MCF 10A (cell line): ENCODE measurements around the gene RTN4R. TPM values are rescaled to one million over a fixed set of nuclear protein-coding genes. Genes with fewer than 3 reads are reported as not detected.
"Not testable (repeated sequence)": the region's sequence is repeated elsewhere in the genome, so short reads cannot be mapped to it uniquely, and the experiment has no call there.

Experiments used
- BruUV-seq: library from RNA; stranded (reverse); fragments of 400-500 nt; replicated peaks from 2 replicates; lab custom pipeline; 2021; lab: Mats Ljungman, UMichigan
- CTCF ChIA-PET: fragments of 300-600 bp; sonication (Branson Sonifier 250); formaldehyde crosslinking; extraction: SDS; loops from one replicate; lab custom pipeline; 2021; ENCODE audit warnings: antibody characterized with exemption, inconsistent platforms; lab: Yijun Ruan, JAX
- POLR2A ChIA-PET: fragments of 300-600, 350-650 bp; sonication (Branson Sonifier 250); formaldehyde crosslinking; extraction: SDS; loops from one replicate; lab custom pipeline; 2020; ENCODE audit warnings: antibody characterized with exemption, inconsistent platforms; lab: Yijun Ruan, JAX
- DNase-seq: peaks from one replicate; pipeline ENCODE4 v3.0.0-alpha.2; 2018; ENCODE audit not compliant: unreplicated experiment
- H3K27ac Mint-ChIP-seq: one replicate; pipeline ENCODE4 v1.8.0; 2022; ENCODE audit warnings: mild to moderate bottlenecking, low read depth, mixed read lengths; ENCODE audit not compliant: unreplicated experiment
- H3K27me3 Mint-ChIP-seq: one replicate; pipeline ENCODE4 v1.8.0; 2022; ENCODE audit warnings: mixed read lengths; ENCODE audit not compliant: insufficient read depth, unreplicated experiment
- H3K36me3 Mint-ChIP-seq: one replicate; pipeline ENCODE4 v1.8.0; 2022; ENCODE audit warnings: mild to moderate bottlenecking, moderate library complexity, mixed read lengths; ENCODE audit not compliant: insufficient read depth, unreplicated experiment
- H3K4me1 Mint-ChIP-seq: one replicate; pipeline ENCODE4 v1.8.0; 2022; ENCODE audit warnings: mixed read lengths; ENCODE audit not compliant: insufficient read depth, unreplicated experiment
- H3K4me3 Mint-ChIP-seq: one replicate; pipeline ENCODE4 v1.8.0; 2022; ENCODE audit warnings: mild to moderate bottlenecking, moderate library complexity, mixed read lengths; ENCODE audit not compliant: unreplicated experiment
- H3K9me3 Mint-ChIP-seq: one replicate; pipeline ENCODE4 v1.8.0; 2022; ENCODE audit warnings: mixed read lengths; ENCODE audit not compliant: unreplicated experiment
- intact Hi-C: fragments of 100-400 bp; cut with micrococcal nuclease; formaldehyde crosslinking; loops from 2 replicates; pipeline ENCODE4 v1.14.1; 2022
- total RNA-seq: library from RNA; stranded (reverse); gene quantifications from 2 replicates; pipeline ENCODE4 v1.2.3, GENCODE V29; 2022
- TF ChIP-seq, protein P1 (sequence below): fragments of 200-600 bp; IDR thresholded peaks from one replicate; pipeline ENCODE4 v1.8.0; 2022; ENCODE audit warnings: antibody characterized with exemption, mild to moderate bottlenecking; ENCODE audit not compliant: unreplicated experiment

Gene RTN4R
- total RNA-seq, 1 experiment from 2014 or later = 2.7 TPM

DNA sequence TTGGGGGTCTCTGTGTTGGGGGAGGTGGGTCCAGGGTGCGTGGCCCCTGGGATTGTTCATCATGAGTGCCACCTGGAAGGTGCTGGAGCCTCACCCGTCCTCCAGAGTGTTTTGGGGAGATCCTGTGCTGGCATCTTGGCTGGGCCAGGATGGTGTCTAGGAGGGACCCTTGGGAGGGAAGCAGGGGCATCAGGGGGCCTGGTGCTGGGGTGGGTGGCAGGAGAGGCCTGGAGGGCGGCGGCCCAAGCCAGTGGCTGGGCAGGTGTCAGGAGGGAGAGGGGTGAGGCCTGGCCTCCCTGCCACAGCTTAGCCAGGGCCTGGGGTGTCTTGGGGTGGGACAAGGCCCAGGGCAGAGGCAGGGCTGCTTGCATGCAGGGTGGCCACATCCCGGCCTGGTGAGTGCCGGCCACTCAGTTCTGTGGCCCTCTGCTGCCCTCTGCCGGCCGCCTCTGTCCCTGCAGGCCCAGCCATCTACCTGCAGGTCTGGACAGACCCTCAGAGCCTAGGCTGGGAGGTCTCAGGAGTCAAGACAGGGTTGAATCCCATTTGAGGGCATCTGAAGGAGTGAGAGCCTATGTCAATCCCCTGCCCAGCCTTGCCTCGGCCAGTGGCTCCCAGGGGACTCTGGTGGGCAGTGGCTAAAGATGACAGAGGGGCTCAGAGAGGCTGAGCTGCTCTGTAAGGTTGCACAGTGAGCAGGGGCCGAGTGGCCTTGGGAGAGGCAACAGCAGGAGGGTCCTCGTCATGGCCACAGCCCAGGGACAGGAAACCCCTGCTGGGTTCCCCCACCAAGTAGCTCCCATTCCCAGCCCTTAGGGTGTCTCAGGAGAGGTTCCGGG, 17.6 kb upstream of the RTN4R start:
- TF ChIP-seq, protein P1, sequence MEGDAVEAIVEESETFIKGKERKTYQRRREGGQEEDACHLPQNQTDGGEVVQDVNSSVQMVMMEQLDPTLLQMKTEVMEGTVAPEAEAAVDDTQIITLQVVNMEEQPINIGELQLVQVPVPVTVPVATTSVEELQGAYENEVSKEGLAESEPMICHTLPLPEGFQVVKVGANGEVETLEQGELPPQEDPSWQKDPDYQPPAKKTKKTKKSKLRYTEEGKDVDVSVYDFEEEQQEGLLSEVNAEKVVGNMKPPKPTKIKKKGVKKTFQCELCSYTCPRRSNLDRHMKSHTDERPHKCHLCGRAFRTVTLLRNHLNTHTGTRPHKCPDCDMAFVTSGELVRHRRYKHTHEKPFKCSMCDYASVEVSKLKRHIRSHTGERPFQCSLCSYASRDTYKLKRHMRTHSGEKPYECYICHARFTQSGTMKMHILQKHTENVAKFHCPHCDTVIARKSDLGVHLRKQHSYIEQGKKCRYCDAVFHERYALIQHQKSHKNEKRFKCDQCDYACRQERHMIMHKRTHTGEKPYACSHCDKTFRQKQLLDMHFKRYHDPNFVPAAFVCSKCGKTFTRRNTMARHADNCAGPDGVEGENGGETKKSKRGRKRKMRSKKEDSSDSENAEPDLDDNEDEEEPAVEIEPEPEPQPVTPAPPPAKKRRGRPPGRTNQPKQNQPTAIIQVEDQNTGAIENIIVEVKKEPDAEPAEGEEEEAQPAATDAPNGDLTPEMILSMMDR = peak; percentile 77
- BruUV-seq, H3K27ac Mint-ChIP-seq, H3K36me3 Mint-ChIP-seq, H3K9me3 Mint-ChIP-seq, POLR2A ChIA-PET, H3K4me3 Mint-ChIP-seq, H3K4me1 Mint-ChIP-seq: not testable (repeated sequence)
- peaks cover 10% of the 10 kb centered on the region for H3K27me3 Mint-ChIP-seq
- CTCF ChIA-PET = interaction anchor here (0.6 to 4.6 kb wide), 12 partner anchors 12 to 555 kb away, joined by 3 to 51 read pairs (median 3); partner anchors contain the start of gene DGCR6L
- intact Hi-C loops = loop anchor here (1.0 kb wide), 1 partner anchor 128 kb away; no protein-coding TSS in a partner anchor
- peak; percentile 48 for DNase-seq

DNA sequence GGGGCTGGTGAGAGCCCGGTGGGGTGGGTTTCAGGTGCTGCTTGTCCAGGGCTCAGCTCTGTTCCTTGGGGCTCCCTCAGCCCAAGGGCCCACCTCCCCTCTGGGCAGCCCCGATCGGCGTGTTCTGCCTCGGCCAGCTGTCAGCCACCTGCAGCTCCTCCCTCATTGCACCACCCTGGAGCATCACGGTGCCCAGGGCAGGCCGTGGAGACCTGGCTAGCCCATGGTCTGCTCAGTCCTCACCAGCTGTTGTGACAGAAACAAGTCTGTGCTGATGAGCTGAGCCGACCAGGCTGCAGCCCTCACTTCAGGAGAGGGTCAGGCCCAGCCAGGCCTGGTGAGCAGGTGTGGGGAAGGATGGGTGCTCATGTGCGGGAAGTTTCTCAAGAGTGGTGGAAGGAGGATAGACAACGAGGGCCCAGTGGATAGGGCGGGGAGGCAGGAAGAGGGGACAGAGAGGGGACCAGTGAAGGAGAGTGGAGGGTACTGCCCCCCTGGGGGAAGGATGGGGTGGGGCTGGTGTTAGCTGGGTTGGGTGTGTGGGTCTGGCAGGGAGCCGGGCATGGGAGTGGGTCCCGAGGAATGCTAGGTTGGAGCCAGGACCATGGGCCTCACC, 16.5 kb upstream of the RTN4R start:
- no TSS peak for BruUV-seq
- intact Hi-C loops = loop anchor here (1.0 kb wide), 1 partner anchor 127 kb away; no protein-coding TSS in a partner anchor
- Mint-ChIP-seq H3K4me3 (no peak overlapping the region), H3K36me3 (no peaks in the 10 kb centered on the region), H3K4me1 (no peaks in the 10 kb centered on the region), H3K27ac (no peak overlapping the region), H3K9me3 (no peaks in the 10 kb centered on the region), H3K27me3 (peaks cover 9% of the 10 kb centered on the region)
- DNase-seq = no peak
- ChIA-PET CTCF (interaction anchor here (0.6 to 4.6 kb wide), 8 partner anchors 35 to 372 kb away, joined by 3 to 51 read pairs (median 4); partner anchors contain the start of gene DGCR6L), POLR2A (no interaction called here)
- TF ChIP-seq, protein P1 = no peak

DNA sequence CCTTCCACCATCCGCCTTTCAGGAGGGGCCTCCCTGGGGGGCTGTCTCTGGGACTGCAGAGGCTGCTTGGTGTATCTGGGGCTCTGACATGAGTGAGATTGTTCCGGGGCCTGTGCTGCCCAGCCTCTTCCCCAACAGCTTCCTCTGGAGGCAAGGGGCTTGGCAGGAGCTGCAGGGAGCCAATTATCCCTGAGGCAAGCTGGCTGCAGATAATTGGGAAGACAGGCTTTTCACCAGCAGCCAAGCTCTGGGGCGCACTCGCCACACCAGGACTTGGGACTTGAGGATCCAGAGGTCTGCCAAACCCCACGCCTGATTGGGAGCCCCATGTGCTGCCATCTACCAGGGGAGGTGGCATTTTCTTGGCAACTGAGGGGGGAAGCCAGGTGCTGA, 15.6 kb upstream of the RTN4R start:
- intact Hi-C loops = no loop called here
- DNase-seq = no peak
- no peaks in the 10 kb centered on the region for H3K36me3 Mint-ChIP-seq
- H3K4me3 Mint-ChIP-seq = no peak overlapping the region
- peaks cover 11% of the 10 kb centered on the region for H3K27me3 Mint-ChIP-seq
- no peaks in the 10 kb centered on the region for H3K9me3 Mint-ChIP-seq
- TF ChIP-seq, protein P1 = no peak
- CTCF ChIA-PET = interaction anchor here (0.6 to 4.6 kb wide), 5 partner anchors 9 to 575 kb away, joined by 3 to 51 read pairs (median 3); no protein-coding TSS in a partner anchor
- POLR2A ChIA-PET = no interaction called here
- no peak overlapping the region for H3K27ac Mint-ChIP-seq
- no peaks in the 10 kb centered on the region for H3K4me1 Mint-ChIP-seq
- BruUV-seq = no TSS peak
